NCI-H2029 (cell line): ENCODE results near the gene DAB2.

Experiments
- DNase-seq: peaks from one replicate; lab custom pipeline; 2025; lab: John Stamatoyannopoulos, UW

DAB2 gene

DNA sequence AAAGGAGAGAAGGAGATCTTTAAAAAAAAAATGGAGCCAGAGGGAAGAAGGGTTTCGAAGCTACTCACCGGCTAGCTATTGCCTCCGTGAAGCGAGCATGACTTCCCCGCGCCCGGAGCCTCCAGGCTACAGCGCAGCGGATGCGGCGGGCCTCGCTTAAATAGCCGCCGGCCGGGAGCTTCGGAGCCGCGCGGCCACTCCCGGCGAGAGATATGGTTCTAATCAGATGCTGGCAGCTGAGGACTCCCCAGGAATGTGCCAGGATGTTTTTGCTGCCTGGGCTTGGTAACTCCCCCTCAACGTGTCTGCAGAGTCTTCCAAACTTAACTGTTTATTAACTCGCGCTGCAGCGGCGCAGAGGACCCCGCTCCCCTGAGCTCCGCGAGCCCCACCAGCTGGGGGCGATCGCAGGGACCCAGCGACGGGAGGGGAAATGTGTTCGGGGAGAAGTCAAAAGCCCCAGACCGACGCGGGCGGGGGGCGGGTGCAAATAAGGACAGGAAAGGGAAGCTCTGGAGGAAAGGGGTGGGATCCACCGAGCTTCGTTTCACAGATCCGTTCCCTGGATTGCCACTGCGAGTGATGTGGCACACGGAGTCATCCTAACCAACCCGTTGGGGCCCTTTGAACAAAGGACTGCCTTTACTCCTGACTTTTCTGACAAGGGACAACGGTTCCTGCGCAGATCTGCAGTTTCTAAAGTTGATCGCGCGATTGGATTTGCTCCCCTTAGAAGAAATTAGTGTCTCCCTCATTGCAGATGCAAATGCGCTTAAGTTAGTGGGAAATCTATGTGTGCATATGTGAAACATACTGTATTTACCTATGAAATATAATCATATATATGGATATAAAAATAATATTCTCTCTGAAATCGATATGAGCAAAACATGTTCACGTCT is at the start of gene DAB2:
Gene DAB2 (minus strand): TSS at position 245 of the 902 bp plus-strand sequence. CDS start 30,660 bp downstream, outside the sequence.
- no peak for DNase-seq

DNA sequence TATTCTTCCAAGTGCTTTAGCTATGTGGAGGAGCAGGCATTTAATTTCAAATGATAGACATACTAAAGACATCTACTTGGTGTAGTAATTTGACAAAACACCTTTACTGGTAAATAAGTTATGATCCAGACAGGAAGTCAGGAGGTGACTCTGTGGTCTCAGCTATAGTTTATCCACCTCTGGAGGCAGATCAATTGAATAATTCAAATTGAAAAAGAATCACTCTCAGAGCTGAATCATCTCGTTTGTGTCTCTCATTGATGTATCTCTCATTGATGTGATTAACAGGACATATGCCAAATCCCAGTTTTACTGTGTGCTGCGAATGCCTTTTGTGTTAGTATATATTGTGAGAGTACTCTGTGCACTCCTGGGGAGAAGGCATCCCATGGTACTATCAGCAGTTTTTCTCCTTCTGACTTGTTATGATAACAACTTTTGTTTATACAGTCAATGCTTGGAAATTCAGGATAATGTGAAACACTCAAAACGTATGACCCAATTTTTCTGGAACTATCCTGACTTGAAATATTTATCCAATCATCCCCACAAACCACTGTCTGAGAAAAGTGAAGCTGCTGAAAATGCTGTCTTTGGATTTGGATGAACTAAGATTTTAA is 48.5 kb upstream of the DAB2 start:
- DNase-seq = no peak

- no peak for DNase-seq
These were observed 47.2 kb upstream of the DAB2 start for GRCh38 chr5:39471836-39472508.

- no peak for DNase-seq
These were observed 46.0 kb upstream of the DAB2 start for GRCh38 chr5:39470811-39471210.

- DNase-seq = no peak
These were observed 45.1 kb upstream of the DAB2 start for GRCh38 chr5:39469777-39470415.

GRCh38 chr5:39469176-39469575 is 44.4 kb upstream of the DAB2 start:
- DNase-seq = no peak

- DNase-seq = no peak
These were observed 42.1 kb upstream of the DAB2 start for GRCh38 chr5:39466846-39467245.

GRCh38 chr5:39465843-39466242 is 41.1 kb upstream of the DAB2 start:
- no peak for DNase-seq

- no peak for DNase-seq
These were observed 40.3 kb upstream of the DAB2 start for GRCh38 chr5:39465097-39465496.

GRCh38 chr5:39464088-39464487 is 39.3 kb upstream of the DAB2 start:
- DNase-seq = no peak

DNA sequence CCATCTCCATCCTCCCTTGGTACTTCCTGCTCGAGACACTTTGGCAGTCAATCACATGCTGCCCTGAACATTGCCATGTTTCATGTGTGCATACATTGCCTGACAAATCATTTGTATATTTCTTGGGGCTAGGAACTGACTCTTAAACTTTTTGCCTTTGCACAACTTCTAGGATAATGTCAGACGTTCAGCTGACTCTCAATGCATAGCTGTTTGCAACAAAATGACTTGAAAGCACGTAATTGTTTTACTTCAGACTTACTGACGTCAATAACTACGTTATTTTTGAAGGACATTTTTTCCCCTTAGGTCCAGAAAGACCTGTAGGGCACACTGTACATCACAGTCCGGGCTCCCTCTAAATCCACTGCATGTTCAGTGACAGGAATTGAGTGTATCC is 37.4 kb upstream of the DAB2 start:
- no peak for DNase-seq

GRCh38 chr5:39461007-39461682 is 36.4 kb upstream of the DAB2 start:
- DNase-seq = no peak

DNA sequence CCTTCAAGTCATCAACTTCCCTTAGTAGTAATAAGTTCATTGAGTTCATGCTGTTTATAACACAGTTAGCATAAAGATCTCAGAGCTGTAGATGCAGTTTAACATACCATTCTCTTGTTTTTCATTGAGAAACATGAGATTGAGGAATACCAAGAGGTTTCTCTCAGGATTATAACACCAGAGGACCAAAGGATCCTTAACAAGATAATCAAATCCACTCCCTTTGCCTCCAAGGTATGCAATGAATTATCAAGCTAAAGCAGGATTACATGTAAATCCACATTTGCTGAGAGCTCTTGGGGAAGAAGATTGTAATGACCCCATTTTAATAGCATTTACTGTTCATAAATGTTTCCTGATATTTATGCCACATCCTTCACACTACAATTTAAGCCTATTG is 35.1 kb upstream of the DAB2 start:
- no peak for DNase-seq

GRCh38 chr5:39459071-39459470 is 34.3 kb upstream of the DAB2 start:
- no peak for DNase-seq

GRCh38 chr5:39455645-39456044 is 30.9 kb upstream of the DAB2 start:
- DNase-seq = no peak

DNA sequence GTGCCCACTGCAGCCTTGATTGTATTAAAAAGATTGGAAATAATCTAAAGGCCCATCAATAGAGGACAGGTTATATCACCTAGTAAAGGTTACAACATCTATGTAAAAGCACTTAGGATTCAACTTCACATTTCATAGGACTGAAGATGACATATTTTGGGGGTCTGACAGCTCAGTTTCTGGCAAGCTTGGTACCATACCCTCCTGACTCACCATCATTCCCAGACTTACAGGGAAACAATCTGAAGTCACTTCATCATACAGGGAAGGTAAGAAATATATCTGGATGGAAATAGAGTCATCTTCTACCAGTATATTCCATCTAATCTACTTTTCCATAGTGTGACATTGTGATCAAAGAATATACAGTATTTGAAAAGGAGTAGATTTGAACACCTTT is 28.8 kb upstream of the DAB2 start:
- DNase-seq = no peak

- DNase-seq = no peak
These were observed 28.1 kb upstream of the DAB2 start for GRCh38 chr5:39452846-39453245.

- no peak for DNase-seq
These were observed 26.6 kb upstream of the DAB2 start for GRCh38 chr5:39451276-39451941.

GRCh38 chr5:39450487-39450886 is 25.7 kb upstream of the DAB2 start:
- no peak for DNase-seq

DNA sequence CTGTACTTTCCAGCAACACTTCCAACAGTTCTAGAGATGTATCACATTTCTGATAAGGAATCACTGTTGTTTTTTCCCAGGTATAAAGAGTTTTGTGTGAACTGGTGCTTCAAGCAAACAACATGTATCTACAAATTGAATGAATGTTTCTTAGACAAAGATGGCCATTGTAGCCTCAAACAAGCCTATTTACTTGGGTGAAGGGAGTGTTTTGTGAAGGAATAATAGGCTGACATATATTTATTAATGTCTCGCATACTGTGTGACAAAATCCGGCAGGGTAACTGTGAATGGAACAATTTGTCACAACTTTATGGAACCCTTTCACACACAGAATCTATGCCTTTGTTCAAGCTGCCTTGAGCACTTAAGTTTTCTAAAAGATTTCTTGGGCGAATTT is 24.8 kb upstream of the DAB2 start:
- no peak for DNase-seq

GRCh38 chr5:39448506-39449128 is 23.8 kb upstream of the DAB2 start:
- DNase-seq = no peak
